Right atrium auricular region (tissue), 2 donors: ENCODE data around the gene SFXN1. TPM values are rescaled to one million over a fixed set of nuclear protein-coding genes. Genes with fewer than 3 reads are reported as not detected.

Experiments used
- DNase-seq: peaks from one replicate; pipeline ENCODE4 v3.0.0-alpha.2; 2019; ENCODE audit warnings: low spot score
- H3K27ac ChIP-seq, 2 donors: fragments of 200-600 bp; sonication (generic); 1 replicate in 1 of 2; 2 replicates in 1 of 2; pipeline ENCODE4 v1.5.1; 2016 to 2019
- H3K27me3 ChIP-seq, 2 donors: fragments of 200-600 bp; sonication (generic); one replicate each; pipeline versions ENCODE4 v1.5.1 to v1.6.0; 2017 to 2019
- H3K36me3 ChIP-seq: fragments of 200-600 bp; sonication (generic); one replicate; pipeline ENCODE4 v1.5.1; 2016
- H3K4me1 ChIP-seq, 2 donors: fragments of 200-600 bp; sonication (generic); one replicate each; pipeline versions ENCODE4 v1.5.1 to v1.6.0; 2017 to 2019
- H3K4me3 ChIP-seq, 2 donors: fragments of 200-600 bp; sonication (generic); 1 replicate in 1 of 2; 2 replicates in 1 of 2; pipeline ENCODE4 v1.5.1; 2017 to 2019; ENCODE audit warnings: mild to moderate bottlenecking in 1 of 2, moderate library complexity in 1 of 2
- H3K9me3 ChIP-seq, 2 donors: fragments of 200-600 bp; sonication (generic); one replicate each; pipeline ENCODE4 v1.5.1; 2019
- total RNA-seq, 2 donors: library from RNA; depleted of rRNA; stranded (reverse); fragments of >200 nt; gene quantifications; one replicate each; pipeline ENCODE4 v1.1.0, GENCODE V29; 2016
- TF ChIP-seq, protein P1 (sequence below), 2 donors: fragments of 200-600 bp; sonication (generic); IDR thresholded peaks; one replicate each; pipeline ENCODE4 v1.5.1; 2019; ENCODE audit warnings: antibody characterized with exemption in 2 of 2

SFXN1 gene
- total RNA-seq, 2 donors from 2014 or later: 23.3 to 33.0 TPM

DNA sequence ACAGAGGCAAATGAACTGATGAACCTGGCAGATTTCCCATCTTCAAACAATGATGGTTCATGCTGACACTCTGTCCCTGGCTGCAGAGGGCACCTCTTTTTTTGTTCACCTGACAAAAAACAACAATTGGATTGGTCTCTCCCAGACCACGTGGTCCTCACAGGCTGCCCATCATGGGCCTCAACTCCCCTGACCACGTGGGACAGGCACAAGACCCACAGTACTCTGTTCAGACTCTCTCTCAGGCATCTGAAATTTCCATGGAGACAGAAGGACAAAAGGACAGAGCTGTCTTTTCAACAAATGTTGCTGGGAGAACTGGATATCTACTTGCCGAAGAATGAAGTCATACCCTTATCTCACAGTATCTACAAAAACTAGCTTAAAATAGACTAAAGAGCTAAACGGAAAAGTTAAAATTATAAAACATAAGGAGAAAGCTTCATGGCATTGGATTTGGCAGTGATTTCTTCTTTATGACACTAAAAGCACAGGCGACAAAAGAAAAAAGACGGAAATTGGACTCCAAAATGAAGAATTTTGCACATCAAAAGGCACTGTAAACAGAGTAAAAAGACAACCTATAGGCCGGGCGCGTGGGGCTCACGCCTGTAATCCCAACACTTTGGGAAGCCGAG, 22.1 kb upstream of the SFXN1 start:
- H3K36me3 ChIP-seq: no peaks in the 10 kb centered on the region
- no peak overlapping the region for H3K27ac ChIP-seq
- no peaks in the 10 kb centered on the region for H3K27me3 ChIP-seq
- H3K4me3 ChIP-seq: no peak overlapping the region
- no peaks in the 10 kb centered on the region for H3K9me3 ChIP-seq
- no peaks in the 10 kb centered on the region for H3K4me1 ChIP-seq
- DNase-seq: no peak
- TF ChIP-seq, protein P1, sequence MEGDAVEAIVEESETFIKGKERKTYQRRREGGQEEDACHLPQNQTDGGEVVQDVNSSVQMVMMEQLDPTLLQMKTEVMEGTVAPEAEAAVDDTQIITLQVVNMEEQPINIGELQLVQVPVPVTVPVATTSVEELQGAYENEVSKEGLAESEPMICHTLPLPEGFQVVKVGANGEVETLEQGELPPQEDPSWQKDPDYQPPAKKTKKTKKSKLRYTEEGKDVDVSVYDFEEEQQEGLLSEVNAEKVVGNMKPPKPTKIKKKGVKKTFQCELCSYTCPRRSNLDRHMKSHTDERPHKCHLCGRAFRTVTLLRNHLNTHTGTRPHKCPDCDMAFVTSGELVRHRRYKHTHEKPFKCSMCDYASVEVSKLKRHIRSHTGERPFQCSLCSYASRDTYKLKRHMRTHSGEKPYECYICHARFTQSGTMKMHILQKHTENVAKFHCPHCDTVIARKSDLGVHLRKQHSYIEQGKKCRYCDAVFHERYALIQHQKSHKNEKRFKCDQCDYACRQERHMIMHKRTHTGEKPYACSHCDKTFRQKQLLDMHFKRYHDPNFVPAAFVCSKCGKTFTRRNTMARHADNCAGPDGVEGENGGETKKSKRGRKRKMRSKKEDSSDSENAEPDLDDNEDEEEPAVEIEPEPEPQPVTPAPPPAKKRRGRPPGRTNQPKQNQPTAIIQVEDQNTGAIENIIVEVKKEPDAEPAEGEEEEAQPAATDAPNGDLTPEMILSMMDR (IDR thresholded peaks at IDR 0.05): no peak

DNA sequence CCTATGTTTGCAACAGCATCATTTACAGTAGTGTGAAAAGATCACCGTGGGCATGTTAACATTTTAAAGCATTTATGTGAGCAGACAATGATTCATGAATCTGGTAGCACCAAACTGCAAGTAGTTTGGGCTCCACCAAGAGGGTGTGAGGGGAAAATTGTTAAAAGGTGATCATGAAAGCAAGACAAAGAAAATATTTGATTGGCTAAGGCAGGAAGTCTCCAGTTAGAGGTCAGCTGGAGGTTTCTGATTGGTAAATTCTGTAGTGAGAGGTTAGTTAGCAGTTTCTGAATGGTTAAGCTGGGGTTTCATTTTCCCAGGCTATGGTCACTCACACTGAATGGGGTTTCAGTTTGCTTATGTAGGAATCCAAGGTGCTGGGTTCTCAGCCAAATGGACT, 20.9 kb upstream of the SFXN1 start:
- H3K9me3 ChIP-seq: no peaks in the 10 kb centered on the region
- no peaks in the 10 kb centered on the region for H3K27me3 ChIP-seq
- DNase-seq: no peak
- H3K36me3 ChIP-seq: no peaks in the 10 kb centered on the region
- no peak overlapping the region for H3K27ac ChIP-seq
- no peak overlapping the region for H3K4me3 ChIP-seq
- TF ChIP-seq, protein P1 (IDR thresholded peaks at IDR 0.05): no peak
- H3K4me1 ChIP-seq: no peaks in the 10 kb centered on the region

- no peaks in the 10 kb centered on the region for H3K4me1 ChIP-seq
- TF ChIP-seq, protein P1 (IDR thresholded peaks at IDR 0.05): peak in 1 of 2 donors; percentile 38
- DNase-seq: no peak
- H3K27ac ChIP-seq: no peak overlapping the region
- no peak overlapping the region for H3K4me3 ChIP-seq
- H3K9me3 ChIP-seq: no peaks in the 10 kb centered on the region
- H3K27me3 ChIP-seq: no peaks in the 10 kb centered on the region
- no peaks in the 10 kb centered on the region for H3K36me3 ChIP-seq
Measured at GRCh38 chr5:175460126-175460525, 18.2 kb upstream of the SFXN1 start.

- Histone ChIP-seq H3K27ac (no peak overlapping the region), H3K9me3 (no peaks in the 10 kb centered on the region), H3K27me3 (no peaks in the 10 kb centered on the region), H3K4me1 (no peaks in the 10 kb centered on the region), H3K4me3 (no peak overlapping the region), H3K36me3 (no peaks in the 10 kb centered on the region)
- TF ChIP-seq, protein P1 (IDR thresholded peaks at IDR 0.05): no peak
- no peak for DNase-seq
Measured at GRCh38 chr5:175460552-175460951, 17.8 kb upstream of the SFXN1 start.

- DNase-seq: no peak
- H3K9me3 ChIP-seq: no peaks in the 10 kb centered on the region
Measured at GRCh38 chr5:175461370-175461769, 17.0 kb upstream of the SFXN1 start.

More at GRCh38 chr5:175461370-175461769, 17.0 kb upstream of the SFXN1 start:
- Histone ChIP-seq H3K4me3 (no peak overlapping the region), H3K27me3 (no peaks in the 10 kb centered on the region), H3K4me1 (no peaks in the 10 kb centered on the region), H3K36me3 (no peaks in the 10 kb centered on the region), H3K27ac (no peak overlapping the region)
- TF ChIP-seq, protein P1 (IDR thresholded peaks at IDR 0.05): no peak
